SU-DHL-6 (cell line): ENCODE data around the gene PTGER4.

Source experiments
- EZH2phosphoT487 ChIP-seq: fragments of 200-600 bp; sonication (generic), shearing (Covaris generic); conservative IDR thresholded peaks from 2 replicates; pipeline ENCODE4 v1.6.1; 2018; ENCODE audit warnings: mild to moderate bottlenecking, antibody characterized with exemption, low read length, moderate library complexity, mixed read lengths
- TF ChIP-seq, protein P1 (sequence below): fragments of 200-600 bp; sonication (generic); IDR thresholded peaks from one replicate; pipeline ENCODE4 v1.5.1; 2017; ENCODE audit warnings: antibody characterized with exemption, mild to moderate bottlenecking, low read length, moderate library complexity; ENCODE audit not compliant: insufficient read depth, poor library complexity, severe bottlenecking

DNA sequence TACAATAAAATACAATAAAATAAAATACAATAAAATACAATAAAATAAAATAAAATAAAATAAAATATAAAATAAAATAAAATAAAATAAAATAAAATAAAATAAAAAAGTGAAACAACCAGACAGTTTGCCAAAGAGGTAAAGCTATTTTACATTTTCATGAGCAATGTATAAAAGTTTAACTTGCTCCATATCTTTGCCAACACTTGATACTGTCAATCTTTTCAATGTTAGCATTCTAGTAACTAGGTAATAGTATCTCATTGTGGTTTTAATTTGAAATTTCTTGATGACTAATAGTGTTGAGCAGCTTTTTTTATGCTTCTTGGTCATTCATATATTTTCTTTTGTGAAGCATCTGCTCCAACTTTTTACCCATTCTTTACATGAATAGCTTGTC, 58.8 kb downstream of the PTGER4 start:
- TF ChIP-seq, protein P1, sequence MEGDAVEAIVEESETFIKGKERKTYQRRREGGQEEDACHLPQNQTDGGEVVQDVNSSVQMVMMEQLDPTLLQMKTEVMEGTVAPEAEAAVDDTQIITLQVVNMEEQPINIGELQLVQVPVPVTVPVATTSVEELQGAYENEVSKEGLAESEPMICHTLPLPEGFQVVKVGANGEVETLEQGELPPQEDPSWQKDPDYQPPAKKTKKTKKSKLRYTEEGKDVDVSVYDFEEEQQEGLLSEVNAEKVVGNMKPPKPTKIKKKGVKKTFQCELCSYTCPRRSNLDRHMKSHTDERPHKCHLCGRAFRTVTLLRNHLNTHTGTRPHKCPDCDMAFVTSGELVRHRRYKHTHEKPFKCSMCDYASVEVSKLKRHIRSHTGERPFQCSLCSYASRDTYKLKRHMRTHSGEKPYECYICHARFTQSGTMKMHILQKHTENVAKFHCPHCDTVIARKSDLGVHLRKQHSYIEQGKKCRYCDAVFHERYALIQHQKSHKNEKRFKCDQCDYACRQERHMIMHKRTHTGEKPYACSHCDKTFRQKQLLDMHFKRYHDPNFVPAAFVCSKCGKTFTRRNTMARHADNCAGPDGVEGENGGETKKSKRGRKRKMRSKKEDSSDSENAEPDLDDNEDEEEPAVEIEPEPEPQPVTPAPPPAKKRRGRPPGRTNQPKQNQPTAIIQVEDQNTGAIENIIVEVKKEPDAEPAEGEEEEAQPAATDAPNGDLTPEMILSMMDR: no peak
- TF ChIP-seq EZH2phosphoT487: no peak
